CD4-positive, alpha-beta T cell (primary cell): ENCODE results near the gene SORCS2. TPM values are rescaled to one million over a fixed set of nuclear protein-coding genes. Genes with fewer than 3 reads are reported as not detected.

Source experiments
- ATAC-seq: fragments of 200-7000 bp; cut with Tn5 transposase; one replicate; pipeline ENCODE4 v1.10.0; 2022; ENCODE audit warnings: mild to moderate bottlenecking; ENCODE audit not compliant: poor library complexity
- CTCF ChIA-PET: fragments of 350-600 bp; sonication (Branson Sonifier 250); formaldehyde crosslinking; loops from one replicate; lab custom pipeline; 2021; ENCODE audit warnings: antibody characterized with exemption, inconsistent platforms; lab: Charles Lee
- POLR2A ChIA-PET: fragments of 350-600 bp; sonication (Branson Sonifier 250); formaldehyde crosslinking; loops from one replicate; lab custom pipeline; 2021; ENCODE audit warnings: antibody characterized with exemption, inconsistent platforms; lab: Charles Lee
- DNase-seq, 14 experiments: peaks; one replicate each; pipeline ENCODE4 v3.0.0-alpha.2; 2013 to 2020; ENCODE audit warnings: mixed read lengths in 2 of 14
- H3K27ac ChIP-seq, 2 donors: one replicate each; pipeline versions ENCODE4 v1.5.1 to v1.7.0; 2013; ENCODE audit warnings: low read length in 2 of 2, low read depth in 1 of 2, mild to moderate bottlenecking in 1 of 2
- H3K27me3 ChIP-seq, 2 experiments: 1 replicate in 1 of 2; 2 replicates in 1 of 2; pipeline versions ENCODE4 v1.6.1 to v1.7.0; 2013; ENCODE audit warnings: low read length in 2 of 2, control low read depth in 1 of 2, mild to moderate bottlenecking in 1 of 2, moderate library complexity in 1 of 2; ENCODE audit not compliant: insufficient read depth in 2 of 2, control insufficient read depth in 1 of 2
- H3K36me3 ChIP-seq: one replicate; pipeline ENCODE4 v1.6.1; 2013; ENCODE audit warnings: low read length, control low read depth; ENCODE audit not compliant: insufficient read depth
- H3K4me1 ChIP-seq: one replicate; pipeline ENCODE4 v1.6.1; 2013; ENCODE audit warnings: low read length, control low read depth; ENCODE audit not compliant: insufficient read depth
- H3K4me3 ChIP-seq: one replicate; pipeline ENCODE4 v1.5.1; 2013; ENCODE audit warnings: mild to moderate bottlenecking, low read length, moderate library complexity
- H3K9me3 ChIP-seq, 2 experiments: 1 replicate in 1 of 2; 2 replicates in 1 of 2; pipeline versions ENCODE4 v1.6.1 to v1.7.0; 2013; ENCODE audit warnings: low read length in 2 of 2, mild to moderate bottlenecking in 2 of 2, control low read depth in 1 of 2, moderate library complexity in 1 of 2; ENCODE audit not compliant: control insufficient read depth in 1 of 2, insufficient read depth in 1 of 2
- H3K27ac Mint-ChIP-seq: one replicate; pipeline ENCODE4 v1.8.0; 2020; ENCODE audit warnings: mixed read lengths
- H3K27me3 Mint-ChIP-seq: one replicate; pipeline ENCODE4 v1.8.0; 2021; ENCODE audit warnings: mixed read lengths
- H3K36me3 Mint-ChIP-seq: one replicate; pipeline ENCODE4 v1.8.0; 2021; ENCODE audit warnings: low read depth, mixed read lengths
- H3K4me1 Mint-ChIP-seq: one replicate; pipeline ENCODE4 v1.8.0; 2021; ENCODE audit warnings: low read depth, mixed read lengths
- H3K4me3 Mint-ChIP-seq: one replicate; pipeline ENCODE4 v1.8.0; 2020; ENCODE audit warnings: mild to moderate bottlenecking, mixed read lengths
- H3K9me3 Mint-ChIP-seq: one replicate; pipeline ENCODE4 v1.8.0; 2020; ENCODE audit warnings: mixed read lengths
- intact Hi-C, 2 experiments: fragments of 100-400 bp; cut with DNase I in 1 of 2; cut with micrococcal nuclease in 1 of 2; formaldehyde crosslinking; loops; one replicate each; pipeline versions ENCODE4 v1.15.1 to v1.9.0; 2023 to 2025; cut with DNase I, micrococcal nuclease
- total RNA-seq, 174 experiments: library from RNA in 2 of 174; stranded (reverse) in 2 of 174; gene quantifications; one replicate each; pipeline ENCODE4 v1.2.3 and lab custom pipeline; 2021 to 2026
- TF ChIP-seq, protein P1 (sequence below): fragments of 200-600 bp; IDR thresholded peaks from one replicate; pipeline ENCODE4 v1.8.0; 2022; ENCODE audit warnings: antibody characterized with exemption, mild to moderate bottlenecking

The SORCS2 gene
- total RNA-seq, 2 experiments from 2014 or later = not detected

- ATAC-seq = no peak
- H3K9me3 ChIP-seq = peaks cover 21 to 38% of the 10 kb centered on the region in 2 experiments
- H3K4me1 ChIP-seq = no peaks in the 10 kb centered on the region
- Mint-ChIP-seq H3K9me3 (peaks cover 5% of the 10 kb centered on the region), H3K4me3 (no peak overlapping the region), H3K27me3 (peaks cover 4% of the 10 kb centered on the region), H3K36me3 (no peaks in the 10 kb centered on the region), H3K27ac (no peak overlapping the region), H3K4me1 (no peaks in the 10 kb centered on the region)
- intact Hi-C loops = no loop called here
- no peaks in the 10 kb centered on the region for H3K27me3 ChIP-seq
- no peaks in the 10 kb centered on the region for H3K36me3 ChIP-seq
- CTCF ChIA-PET = no interaction called here
- POLR2A ChIA-PET = no interaction called here
- no peak for DNase-seq
- no peak overlapping the region for H3K4me3 ChIP-seq
- H3K27ac ChIP-seq = no peak overlapping the region
- TF ChIP-seq, protein P1, sequence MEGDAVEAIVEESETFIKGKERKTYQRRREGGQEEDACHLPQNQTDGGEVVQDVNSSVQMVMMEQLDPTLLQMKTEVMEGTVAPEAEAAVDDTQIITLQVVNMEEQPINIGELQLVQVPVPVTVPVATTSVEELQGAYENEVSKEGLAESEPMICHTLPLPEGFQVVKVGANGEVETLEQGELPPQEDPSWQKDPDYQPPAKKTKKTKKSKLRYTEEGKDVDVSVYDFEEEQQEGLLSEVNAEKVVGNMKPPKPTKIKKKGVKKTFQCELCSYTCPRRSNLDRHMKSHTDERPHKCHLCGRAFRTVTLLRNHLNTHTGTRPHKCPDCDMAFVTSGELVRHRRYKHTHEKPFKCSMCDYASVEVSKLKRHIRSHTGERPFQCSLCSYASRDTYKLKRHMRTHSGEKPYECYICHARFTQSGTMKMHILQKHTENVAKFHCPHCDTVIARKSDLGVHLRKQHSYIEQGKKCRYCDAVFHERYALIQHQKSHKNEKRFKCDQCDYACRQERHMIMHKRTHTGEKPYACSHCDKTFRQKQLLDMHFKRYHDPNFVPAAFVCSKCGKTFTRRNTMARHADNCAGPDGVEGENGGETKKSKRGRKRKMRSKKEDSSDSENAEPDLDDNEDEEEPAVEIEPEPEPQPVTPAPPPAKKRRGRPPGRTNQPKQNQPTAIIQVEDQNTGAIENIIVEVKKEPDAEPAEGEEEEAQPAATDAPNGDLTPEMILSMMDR = no peak
These were observed 131.1 kb downstream of the SORCS2 start for GRCh38 chr4:7323461-7323871.

DNA sequence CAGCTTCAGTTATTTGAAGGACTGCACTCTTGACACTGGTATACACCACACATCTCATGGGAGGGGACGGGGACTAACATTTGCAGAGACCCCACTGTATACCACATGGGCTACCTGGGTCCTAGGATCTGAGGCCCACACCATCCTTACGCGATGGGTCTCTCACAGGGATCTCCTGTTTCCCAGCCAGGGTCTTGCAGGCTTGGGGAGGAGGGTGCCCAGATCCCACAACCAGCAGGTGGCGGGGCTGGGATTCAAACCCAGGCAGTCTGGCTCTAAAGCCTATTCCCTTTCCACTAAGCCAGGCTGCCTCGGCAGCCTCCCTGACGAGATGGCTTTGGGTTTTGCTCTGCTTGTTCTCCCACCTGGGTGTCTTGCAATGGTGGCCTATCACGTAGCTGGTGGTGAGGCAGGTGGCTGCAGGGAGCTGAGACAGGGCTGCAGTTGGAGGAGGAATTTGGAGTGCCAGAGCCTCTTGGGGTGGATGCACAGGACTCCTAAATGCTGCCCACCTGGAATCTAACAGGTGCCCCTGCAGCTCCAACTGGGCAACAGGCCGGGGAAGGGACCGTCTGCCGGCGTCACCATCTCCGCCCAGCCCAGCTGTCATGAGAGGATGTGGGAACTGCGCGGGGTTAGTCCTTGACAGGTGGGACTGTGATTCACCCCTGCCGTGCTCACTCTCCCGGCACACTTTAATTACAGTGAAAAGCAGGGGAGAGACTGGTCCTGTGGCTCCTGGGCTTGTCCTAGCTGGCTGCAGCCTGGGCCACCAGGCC, 131.7 kb downstream of the SORCS2 start:
- no peaks in the 10 kb centered on the region for H3K4me1 ChIP-seq
- no peaks in the 10 kb centered on the region for H3K9me3 Mint-ChIP-seq
- H3K4me1 Mint-ChIP-seq = no peaks in the 10 kb centered on the region
- ChIA-PET POLR2A (no interaction called here), CTCF (no interaction called here)
- H3K27ac ChIP-seq = no peak overlapping the region
- peaks cover 4% of the 10 kb centered on the region for H3K27me3 Mint-ChIP-seq
- H3K36me3 ChIP-seq = no peaks in the 10 kb centered on the region
- H3K4me3 Mint-ChIP-seq = no peak overlapping the region
- TF ChIP-seq, protein P1 = no peak
- intact Hi-C loops = no loop called here
- H3K27me3 ChIP-seq = no peaks in the 10 kb centered on the region
- no peak overlapping the region for H3K4me3 ChIP-seq
- peaks cover 15 to 38% of the 10 kb centered on the region in 2 experiments for H3K9me3 ChIP-seq
- ATAC-seq (no peak), DNase-seq (peak in 1 of 14 experiments; percentile 49)
- no peaks in the 10 kb centered on the region for H3K36me3 Mint-ChIP-seq
- no peak overlapping the region for H3K27ac Mint-ChIP-seq

DNA sequence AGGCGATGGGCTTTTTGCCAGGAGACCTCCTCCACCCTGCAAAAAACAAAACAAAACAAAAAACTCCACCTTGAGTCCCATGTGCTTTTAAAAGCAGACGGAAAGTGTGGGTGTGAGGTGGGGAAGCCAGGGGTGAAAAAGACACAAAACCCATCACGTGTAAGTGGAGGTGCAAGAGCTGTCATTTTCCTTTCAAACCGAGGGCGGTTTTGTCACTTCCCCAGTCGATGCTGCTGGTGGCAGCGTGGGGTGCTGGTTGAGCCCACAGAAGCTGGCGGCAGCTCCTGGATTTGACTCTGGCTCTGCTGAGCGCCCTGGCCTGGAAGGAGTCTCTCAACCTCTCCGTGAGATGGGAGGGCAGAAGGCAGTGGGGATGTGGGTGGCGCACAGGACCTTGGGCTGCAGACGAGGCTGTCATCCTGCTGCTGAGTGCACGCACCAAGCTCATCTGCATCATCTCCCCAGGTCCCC, 132.3 kb downstream of the SORCS2 start:
- Histone ChIP-seq H3K4me3 (no peak overlapping the region), H3K36me3 (no peaks in the 10 kb centered on the region), H3K27ac (no peak overlapping the region), H3K27me3 (no peaks in the 10 kb centered on the region), H3K4me1 (no peaks in the 10 kb centered on the region), H3K9me3 (peaks cover 8 to 32% of the 10 kb centered on the region in 2 experiments)
- peaks cover 4% of the 10 kb centered on the region for H3K27me3 Mint-ChIP-seq
- DNase-seq (peak in 4 of 14 experiments; percentile 5 to 66 (median 36)), ATAC-seq (no peak)
- ChIA-PET CTCF (no interaction called here), POLR2A (no interaction called here)
- TF ChIP-seq, protein P1 = no peak
- H3K4me1 Mint-ChIP-seq = no peaks in the 10 kb centered on the region
- no peak overlapping the region for H3K27ac Mint-ChIP-seq
- H3K4me3 Mint-ChIP-seq = no peak overlapping the region
- no peaks in the 10 kb centered on the region for H3K9me3 Mint-ChIP-seq
- intact Hi-C loops = no loop called here
- no peaks in the 10 kb centered on the region for H3K36me3 Mint-ChIP-seq
